ENCODE results near the gene GAB2.

The GAB2 gene

DNA sequence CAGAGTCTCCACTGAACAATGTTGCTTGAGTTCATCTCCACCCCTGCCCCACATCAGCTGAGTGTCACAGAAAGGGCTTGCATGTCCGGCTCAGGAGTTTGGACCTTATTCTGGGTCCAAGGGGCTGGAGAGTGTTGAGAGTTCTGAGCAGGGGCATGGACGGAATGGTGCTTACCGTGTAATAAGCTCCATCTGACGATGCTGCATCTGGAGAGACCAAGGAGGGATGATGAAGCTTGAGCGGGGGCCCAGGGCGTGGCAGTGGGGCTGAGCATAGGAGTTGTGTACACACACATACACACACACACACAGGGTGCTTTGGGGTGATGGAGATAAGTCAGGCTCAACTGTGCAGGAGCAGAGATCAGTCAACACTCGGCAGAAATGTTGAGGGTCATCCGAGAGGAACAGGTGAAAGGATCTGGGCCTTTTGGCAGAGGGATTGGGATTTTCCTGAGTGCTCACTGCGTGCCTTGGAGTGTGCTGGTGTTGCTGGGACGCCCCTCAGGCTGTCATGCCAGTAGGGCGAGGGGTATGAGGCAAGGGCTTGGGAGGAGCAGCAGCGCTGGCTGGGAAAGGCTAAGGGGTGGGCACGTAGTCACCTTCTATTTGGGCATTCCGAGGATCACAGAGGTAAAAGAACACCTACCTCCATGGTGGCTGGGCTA lies 226.6 kb downstream of the GAB2 start:
- TF ChIP-seq, protein P1, sequence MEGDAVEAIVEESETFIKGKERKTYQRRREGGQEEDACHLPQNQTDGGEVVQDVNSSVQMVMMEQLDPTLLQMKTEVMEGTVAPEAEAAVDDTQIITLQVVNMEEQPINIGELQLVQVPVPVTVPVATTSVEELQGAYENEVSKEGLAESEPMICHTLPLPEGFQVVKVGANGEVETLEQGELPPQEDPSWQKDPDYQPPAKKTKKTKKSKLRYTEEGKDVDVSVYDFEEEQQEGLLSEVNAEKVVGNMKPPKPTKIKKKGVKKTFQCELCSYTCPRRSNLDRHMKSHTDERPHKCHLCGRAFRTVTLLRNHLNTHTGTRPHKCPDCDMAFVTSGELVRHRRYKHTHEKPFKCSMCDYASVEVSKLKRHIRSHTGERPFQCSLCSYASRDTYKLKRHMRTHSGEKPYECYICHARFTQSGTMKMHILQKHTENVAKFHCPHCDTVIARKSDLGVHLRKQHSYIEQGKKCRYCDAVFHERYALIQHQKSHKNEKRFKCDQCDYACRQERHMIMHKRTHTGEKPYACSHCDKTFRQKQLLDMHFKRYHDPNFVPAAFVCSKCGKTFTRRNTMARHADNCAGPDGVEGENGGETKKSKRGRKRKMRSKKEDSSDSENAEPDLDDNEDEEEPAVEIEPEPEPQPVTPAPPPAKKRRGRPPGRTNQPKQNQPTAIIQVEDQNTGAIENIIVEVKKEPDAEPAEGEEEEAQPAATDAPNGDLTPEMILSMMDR (conservative IDR thresholded peaks at IDR 0.05; ENCODE audit: low read depth, low read length): no peak
- no peak overlapping the region for H3K4me3 ChIP-seq (ENCODE audit: low read depth, low read length)
- DNase-seq (ENCODE audit: low read depth): no peak

DNA sequence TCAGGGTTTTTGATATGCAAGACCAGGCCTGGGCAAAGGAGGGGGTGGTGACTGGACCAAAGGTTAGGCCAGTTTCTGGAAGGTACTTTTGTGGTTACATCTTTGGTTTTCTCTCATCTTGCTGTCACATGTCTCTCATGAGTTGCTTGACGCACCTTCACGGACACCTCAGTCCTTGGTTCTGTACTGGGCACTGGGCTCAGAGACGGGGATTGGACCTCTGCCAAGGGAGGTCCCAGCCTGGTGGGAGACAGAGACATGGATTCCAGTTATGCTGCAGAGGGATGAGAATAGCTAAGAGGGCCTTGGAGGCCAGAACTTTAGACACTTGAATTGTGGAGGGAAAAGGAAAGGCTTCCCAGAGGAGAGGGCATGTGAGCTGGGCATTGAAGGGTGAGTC lies 227.2 kb downstream of the GAB2 start:
- DNase-seq (ENCODE audit: low read depth): no peak
- TF ChIP-seq, protein P1 (conservative IDR thresholded peaks at IDR 0.05; ENCODE audit: low read depth, low read length): no peak
- H3K4me3 ChIP-seq (ENCODE audit: low read depth, low read length): peak overlapping the region; percentile 97

DNA sequence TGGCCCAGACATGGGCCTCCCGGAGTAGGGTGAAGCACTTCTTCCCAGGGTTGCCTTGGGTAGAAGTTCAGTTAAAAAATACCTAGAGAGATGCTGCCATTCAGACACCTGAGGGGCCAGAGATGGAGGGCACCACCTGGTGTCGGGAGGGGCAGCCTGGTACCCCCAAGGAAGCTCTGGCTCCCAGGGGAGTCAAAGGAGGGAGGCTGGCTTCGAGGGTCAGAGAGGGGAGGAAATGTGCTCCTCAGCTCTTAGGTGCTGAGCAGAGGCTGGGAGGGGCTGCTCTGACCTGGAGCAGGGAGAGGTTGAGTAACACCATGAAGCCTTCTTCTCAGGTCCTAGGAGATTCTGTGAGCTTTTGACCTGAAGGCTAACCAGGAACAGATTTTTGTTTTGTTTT lies 227.8 kb downstream of the GAB2 start:
- H3K4me3 ChIP-seq (ENCODE audit: low read depth, low read length): peak overlapping the region; percentile 97
- no peak for DNase-seq (ENCODE audit: low read depth)

DNA sequence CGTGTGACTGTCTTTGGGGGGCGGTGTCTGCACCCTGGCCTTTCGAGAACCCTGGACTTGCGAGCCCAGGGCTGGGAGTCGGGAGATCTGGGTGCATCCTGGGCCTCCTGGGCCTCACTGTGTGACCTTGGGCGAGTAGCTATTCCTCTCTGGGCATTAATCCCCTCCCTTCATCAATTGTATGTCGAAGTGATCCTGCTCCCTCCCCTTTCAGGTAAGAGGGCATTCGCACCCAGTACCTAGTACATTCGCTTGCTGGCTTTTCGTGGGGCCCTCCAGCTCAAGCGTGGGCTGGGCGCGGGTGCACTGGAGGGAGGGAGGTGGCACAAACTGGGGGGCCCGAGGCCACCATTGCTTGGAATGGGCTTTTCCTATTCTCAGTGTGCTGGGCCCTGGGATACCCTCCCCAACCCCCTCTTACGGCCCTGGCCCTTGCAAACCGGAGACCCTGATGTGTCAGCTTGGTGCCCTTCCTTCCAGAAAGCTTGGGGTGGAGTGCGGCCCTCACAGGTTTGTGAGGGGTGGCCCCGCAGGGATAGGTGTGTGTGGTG lies 228.4 kb downstream of the GAB2 start:
- peak overlapping the region; percentile 97 for H3K4me3 ChIP-seq (ENCODE audit: low read depth, low read length)
- TF ChIP-seq, protein P1 (conservative IDR thresholded peaks at IDR 0.05; ENCODE audit: low read depth, low read length): no peak
- DNase-seq (ENCODE audit: low read depth): no peak

More for the DNA sequence above, 227.8 kb downstream of the GAB2 start:
- TF ChIP-seq, protein P1 (conservative IDR thresholded peaks at IDR 0.05; ENCODE audit: low read depth, low read length): no peak

DNA sequence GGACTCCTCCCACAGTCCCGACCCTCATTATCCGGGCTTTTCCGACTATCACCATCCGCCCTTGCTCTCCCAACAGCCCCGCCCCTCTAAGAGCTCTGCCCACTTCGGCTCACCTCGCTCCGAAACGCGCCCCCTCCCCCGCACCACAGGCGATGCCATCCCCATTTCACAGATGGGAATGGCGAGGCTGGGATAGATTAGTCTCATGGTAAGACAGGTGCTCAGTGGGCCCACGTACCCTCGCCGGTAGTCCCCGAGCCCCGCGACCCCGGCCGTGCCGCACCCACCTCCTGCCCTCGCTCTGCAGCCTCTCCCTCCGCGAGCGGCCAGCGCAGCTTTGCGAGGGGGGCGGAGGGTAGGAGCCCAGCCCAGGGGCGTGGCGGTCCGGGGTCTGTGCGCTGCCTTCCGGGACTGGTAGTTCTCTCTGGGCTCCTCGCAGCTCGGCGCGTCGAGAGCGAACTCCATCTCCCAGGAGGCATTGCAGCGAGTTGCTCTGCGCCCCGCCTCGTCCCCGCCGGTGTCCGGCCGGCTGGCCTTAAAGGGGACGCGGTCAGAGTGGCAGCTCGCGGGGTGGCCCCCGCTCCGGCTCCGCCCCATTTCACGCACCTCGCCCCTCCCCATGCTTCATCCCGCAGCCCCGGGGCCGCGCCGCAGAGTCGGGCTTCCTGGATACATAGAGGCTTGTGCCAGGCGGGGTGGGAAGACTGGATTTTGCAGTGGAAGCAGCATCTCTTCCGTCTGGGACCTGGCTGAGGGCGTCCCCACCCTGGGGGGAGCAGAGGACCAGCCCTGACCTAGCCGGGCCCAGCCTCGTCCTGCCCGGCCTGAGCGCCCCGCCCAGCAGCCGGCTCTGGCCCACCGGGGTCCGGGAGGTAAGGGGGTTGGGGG lies 229.1 kb downstream of the GAB2 start, which contains the start of the genes KCTD21 and USP35:
Gene KCTD21 (minus strand): TSS at position 341 of the 888 bp plus-strand sequence. CDS start 14,072 bp downstream, outside the sequence.
Gene USP35 (plus strand): TSS at position 634 of the 888 bp plus-strand sequence. CDS start 7,327 bp downstream, outside the sequence.
- TF ChIP-seq, protein P1 (conservative IDR thresholded peaks at IDR 0.05; ENCODE audit: low read depth, low read length): no peak
- DNase-seq (ENCODE audit: low read depth): peak; percentile 98
- peak within 1 kb of the TSS; percentile 97 for H3K4me3 ChIP-seq (ENCODE audit: low read depth, low read length)

DNA sequence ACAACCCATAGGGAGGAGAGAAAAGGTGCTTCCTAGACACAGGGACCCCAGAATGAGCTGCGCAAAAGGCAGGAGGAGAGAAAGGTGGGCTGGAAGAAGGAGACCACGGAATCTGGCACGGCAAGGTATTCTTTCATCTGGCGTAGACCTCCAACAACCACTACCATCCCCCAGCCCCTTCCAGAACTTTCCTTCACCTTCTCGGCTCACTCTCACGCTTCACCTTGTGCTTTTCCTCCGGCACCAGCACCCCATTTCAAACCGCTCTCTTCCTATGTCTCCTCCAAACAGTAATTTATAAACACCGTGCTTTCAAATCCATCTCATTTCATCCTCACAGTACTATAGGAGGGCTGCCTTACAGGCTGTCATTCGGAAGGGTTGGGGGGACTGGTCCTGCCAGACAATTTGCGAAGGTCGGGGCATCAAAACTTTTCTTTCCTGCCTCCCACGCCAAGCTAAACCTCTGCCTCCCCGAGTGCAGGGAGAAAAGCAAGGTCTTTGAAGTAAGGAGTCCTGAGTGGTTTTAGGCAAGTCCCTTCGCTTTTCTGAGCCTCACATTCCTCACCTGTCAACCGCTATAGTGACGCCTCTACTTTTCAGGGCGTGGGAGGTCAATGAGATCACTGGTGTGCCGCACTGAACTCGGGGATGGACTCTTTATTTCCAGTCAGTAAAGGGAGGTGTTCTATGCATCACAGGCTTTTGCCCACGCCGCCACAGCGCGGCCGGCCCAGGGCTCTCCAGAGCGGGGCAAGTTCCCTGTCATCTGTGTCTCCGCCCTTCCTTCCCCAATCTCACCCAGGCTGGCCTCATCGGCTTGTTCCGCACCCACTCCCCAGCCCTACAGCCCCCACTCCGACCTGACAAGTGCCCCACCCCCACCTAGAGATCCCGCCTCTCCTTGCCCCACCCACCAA lies 230.0 kb downstream of the GAB2 start:
- no peak for DNase-seq (ENCODE audit: low read depth)
- TF ChIP-seq, protein P1 (conservative IDR thresholded peaks at IDR 0.05; ENCODE audit: low read depth, low read length): no peak
- H3K4me3 ChIP-seq (ENCODE audit: low read depth, low read length): peak overlapping the region; percentile 97

All from choroid plexus epithelial cell (primary cell).